Gastrocnemius medialis (tissue), 4 donors: Measurements from ENCODE around the gene ASB5. TPM values are rescaled to one million over a fixed set of nuclear protein-coding genes. Genes with fewer than 3 reads are reported as not detected.

Experiments
- ATAC-seq, 2 donors: fragments of 150-250 bp; one replicate each; pipeline ENCODE4 v1.9.1; 2016
- DNase-seq, 2 donors: peaks; one replicate each; pipeline ENCODE4 v3.0.0-alpha.2; 2019
- H3K27ac ChIP-seq, 4 donors: fragments of 200-600 bp; sonication (generic); 1 replicate in 1 of 4; 2 replicates in 3 of 4; pipeline ENCODE4 v1.5.1; 2016 to 2018; ENCODE audit warnings: mild to moderate bottlenecking in 2 of 4, moderate library complexity in 1 of 4
- H3K27me3 ChIP-seq, 3 donors: fragments of 200-600 bp; sonication (generic) in 2 of 3; 1 replicate in 1 of 3; 2 replicates in 2 of 3; pipeline versions ENCODE4 v1.5.1 to v1.6.0; 2016 to 2019; ENCODE audit warnings: mild to moderate bottlenecking in 1 of 3, moderate library complexity in 1 of 3
- H3K36me3 ChIP-seq, 2 donors: fragments of 200-600 bp; sonication (generic) in 1 of 2; one replicate each; pipeline ENCODE4 v1.5.1; 2017 to 2018
- H3K4me1 ChIP-seq, 2 donors: fragments of 200-600 bp; sonication (generic) in 1 of 2; one replicate each; pipeline ENCODE4 v1.5.1; 2016 to 2017; ENCODE audit warnings: mild to moderate bottlenecking in 2 of 2
- H3K4me3 ChIP-seq, 4 donors: fragments of 200-600 bp; sonication (generic) in 3 of 4; 1 replicate in 1 of 4; 2 replicates in 3 of 4; pipeline ENCODE4 v1.5.1; 2016 to 2019; ENCODE audit warnings: mild to moderate bottlenecking in 2 of 4
- H3K9me3 ChIP-seq, 3 donors: fragments of 200-600 bp; sonication (generic) in 2 of 3; 1 replicate in 1 of 3; 2 replicates in 2 of 3; pipeline ENCODE4 v1.5.1; 2016 to 2019
- POLR2A ChIP-seq, 2 donors: fragments of 450-650 bp; IDR thresholded peaks; one replicate each; pipeline ENCODE4 v1.6.1; 2017; ENCODE audit warnings: antibody characterized with exemption in 2 of 2, mild to moderate bottlenecking in 2 of 2, moderate library complexity in 2 of 2
- in situ Hi-C, 4 donors: fragments of 200-750 bp; cut with MboI; loops; one replicate each; pipeline versions ENCODE4 v1.15.0 to v1.8.0; 2017; ENCODE audit warnings: low sequenced_read_pairs in 4 of 4
- intact Hi-C: fragments of 100-400 bp; cut with DNase I; formaldehyde crosslinking; loops from one replicate; pipeline ENCODE4 v1.15.1; 2023; ENCODE audit warnings: low total_unique reads
- total RNA-seq, 4 donors: library from RNA; depleted of rRNA; stranded (reverse); fragments of >200 nt; gene quantifications; one replicate each; pipeline versions ENCODE4 v1.1.0 to v1.2.3, GENCODE V29; 2016
- TF ChIP-seq, protein P1 (sequence below), 5 experiments: fragments of 450-650 bp in 3 of 5; fragments of 200-600 bp in 2 of 5; sonication (generic) in 2 of 5; IDR thresholded peaks in 4 of 5; conservative IDR thresholded peaks in 1 of 5; 1 replicate in 4 of 5; 2 replicates in 1 of 5; pipeline ENCODE4 v1.5.1; 2016 to 2019; ENCODE audit warnings: antibody characterized with exemption in 5 of 5, mild to moderate bottlenecking in 3 of 5, moderate library complexity in 3 of 5

The ASB5 gene
- total RNA-seq, 4 donors from 2014 or later, result 48.7 to 284 (median 179) TPM

- H3K4me1 ChIP-seq, result peaks cover 68 to 82% of the 10 kb centered on the region in 2 donors
- no peak for DNase-seq
- peak; percentile 71 to 76 for ATAC-seq
- TF ChIP-seq POLR2A (IDR thresholded peaks at IDR 0.05), result no peak
- TF ChIP-seq, protein P1, sequence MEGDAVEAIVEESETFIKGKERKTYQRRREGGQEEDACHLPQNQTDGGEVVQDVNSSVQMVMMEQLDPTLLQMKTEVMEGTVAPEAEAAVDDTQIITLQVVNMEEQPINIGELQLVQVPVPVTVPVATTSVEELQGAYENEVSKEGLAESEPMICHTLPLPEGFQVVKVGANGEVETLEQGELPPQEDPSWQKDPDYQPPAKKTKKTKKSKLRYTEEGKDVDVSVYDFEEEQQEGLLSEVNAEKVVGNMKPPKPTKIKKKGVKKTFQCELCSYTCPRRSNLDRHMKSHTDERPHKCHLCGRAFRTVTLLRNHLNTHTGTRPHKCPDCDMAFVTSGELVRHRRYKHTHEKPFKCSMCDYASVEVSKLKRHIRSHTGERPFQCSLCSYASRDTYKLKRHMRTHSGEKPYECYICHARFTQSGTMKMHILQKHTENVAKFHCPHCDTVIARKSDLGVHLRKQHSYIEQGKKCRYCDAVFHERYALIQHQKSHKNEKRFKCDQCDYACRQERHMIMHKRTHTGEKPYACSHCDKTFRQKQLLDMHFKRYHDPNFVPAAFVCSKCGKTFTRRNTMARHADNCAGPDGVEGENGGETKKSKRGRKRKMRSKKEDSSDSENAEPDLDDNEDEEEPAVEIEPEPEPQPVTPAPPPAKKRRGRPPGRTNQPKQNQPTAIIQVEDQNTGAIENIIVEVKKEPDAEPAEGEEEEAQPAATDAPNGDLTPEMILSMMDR (IDR thresholded peaks at IDR 0.05 in 4 of 5, conservative IDR thresholded peaks at IDR 0.05 in 1 of 5), result no peak
- in situ Hi-C loops, result no loop called here
- peak overlapping the region; percentile 88 to 98 (median 94) for H3K27ac ChIP-seq
- H3K27me3 ChIP-seq, result no peaks in the 10 kb centered on the region
- peak overlapping the region in 1 of 4 donors; percentile 1 for H3K4me3 ChIP-seq
- H3K9me3 ChIP-seq, result no peaks in the 10 kb centered on the region
- intact Hi-C loops, result no loop called here
- H3K36me3 ChIP-seq, result peaks cover 0 to 11% of the 10 kb centered on the region in 2 donors
Measured at GRCh38 chr4:176259330-176260090, 9.5 kb downstream of the ASB5 start.

GRCh38 chr4:176258135-176258534, 10.9 kb downstream of the ASB5 start:
- no peak for TF ChIP-seq POLR2A (IDR thresholded peaks at IDR 0.05)
- TF ChIP-seq, protein P1 (IDR thresholded peaks at IDR 0.05 in 4 of 5, conservative IDR thresholded peaks at IDR 0.05 in 1 of 5), result no peak
- H3K9me3 ChIP-seq, result no peaks in the 10 kb centered on the region
- no peak overlapping the region for H3K4me3 ChIP-seq
- in situ Hi-C loops, result no loop called here
- peaks cover 0 to 11% of the 10 kb centered on the region in 2 donors for H3K36me3 ChIP-seq
- H3K4me1 ChIP-seq, result peaks cover 56 to 77% of the 10 kb centered on the region in 2 donors
- intact Hi-C loops, result no loop called here
- DNase-seq (no peak), ATAC-seq (no peak)
- H3K27me3 ChIP-seq, result no peaks in the 10 kb centered on the region
- peak overlapping the region; percentile 88 to 98 (median 94) for H3K27ac ChIP-seq

DNA sequence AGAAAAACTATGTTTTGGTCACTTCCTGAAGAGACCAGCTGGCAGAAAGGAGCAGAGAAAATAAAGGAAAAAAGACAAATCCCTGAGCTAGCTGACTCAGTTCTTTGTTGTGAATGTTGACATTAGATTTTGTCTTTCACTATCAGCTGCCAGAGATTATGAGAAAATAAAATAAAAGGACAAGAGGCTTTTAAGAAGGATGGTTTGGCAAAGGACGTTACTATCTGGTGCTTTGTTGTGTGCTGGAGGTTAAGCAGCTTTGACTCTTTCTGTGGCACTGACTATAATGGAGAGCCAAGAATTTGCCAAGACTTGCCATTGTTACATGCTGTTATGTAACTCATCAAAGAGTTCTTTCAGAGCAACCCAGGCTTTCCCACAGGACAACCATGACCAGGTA, 12.1 kb downstream of the ASB5 start:
- ATAC-seq (peak in 1 of 2 donors; percentile 23), DNase-seq (no peak)
- Histone ChIP-seq H3K27ac (peak overlapping the region; percentile 88 to 98 (median 94)), H3K9me3 (no peaks in the 10 kb centered on the region), H3K36me3 (no peaks in the 10 kb centered on the region), H3K27me3 (no peaks in the 10 kb centered on the region), H3K4me1 (peaks cover 55 to 69% of the 10 kb centered on the region in 2 donors), H3K4me3 (no peak overlapping the region)
- in situ Hi-C loops, result no loop called here
- peak in 1 of 2 donors; percentile 2 for TF ChIP-seq POLR2A (IDR thresholded peaks at IDR 0.05)
- TF ChIP-seq, protein P1 (IDR thresholded peaks at IDR 0.05 in 4 of 5, conservative IDR thresholded peaks at IDR 0.05 in 1 of 5), result no peak
- intact Hi-C loops, result no loop called here

DNA sequence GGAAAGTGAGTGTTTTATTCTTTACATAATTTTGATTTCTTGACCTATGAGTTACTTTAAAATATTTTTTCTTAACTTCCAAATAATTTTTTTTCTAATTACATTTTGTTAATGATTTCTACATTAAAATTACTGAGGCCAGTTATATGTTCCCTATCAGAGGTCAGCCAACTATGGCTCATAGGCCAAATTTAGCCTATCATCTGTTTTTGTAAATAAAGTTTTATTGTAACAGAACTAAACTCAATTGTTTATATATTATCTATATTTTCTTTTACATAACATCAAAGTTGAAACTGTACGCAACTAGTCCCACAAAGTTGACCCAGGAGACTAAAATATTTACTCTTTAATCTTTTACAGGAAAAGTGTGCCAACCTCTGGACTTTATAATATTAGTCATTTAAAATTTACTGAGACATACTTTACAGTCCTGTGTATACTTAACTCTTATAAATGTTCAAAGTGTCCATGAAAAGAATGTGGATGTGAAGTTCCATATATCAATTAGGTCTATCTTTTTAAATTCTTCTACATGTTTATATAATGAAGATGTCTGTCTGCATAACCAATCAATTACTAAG, 26.2 kb downstream of the ASB5 start:
- intact Hi-C loops (no loop called here), in situ Hi-C loops (no loop called here)
- Histone ChIP-seq H3K4me1 (peaks cover 13 to 39% of the 10 kb centered on the region in 2 donors), H3K36me3 (peaks cover 0 to 17% of the 10 kb centered on the region in 2 donors), H3K4me3 (no peak overlapping the region), H3K27me3 (no peaks in the 10 kb centered on the region), H3K9me3 (no peaks in the 10 kb centered on the region), H3K27ac (peak overlapping the region; percentile 82 to 91 (median 86))
- ATAC-seq, result no peak
- no peak for DNase-seq
- no peak for TF ChIP-seq POLR2A (IDR thresholded peaks at IDR 0.05)
- TF ChIP-seq, protein P1 (IDR thresholded peaks at IDR 0.05 in 4 of 5, conservative IDR thresholded peaks at IDR 0.05 in 1 of 5), result no peak
